Measurements from ENCODE around the gene CUL5. TPM values are rescaled to one million over a fixed set of nuclear protein-coding genes. Genes with fewer than 3 reads are reported as not detected.
"Not testable (repeated sequence)": the region's sequence is repeated elsewhere in the genome, so short reads cannot be mapped to it uniquely, and the experiment has no call there.

The CUL5 gene
- total RNA-seq, 1 donor from 2014 or later: 6.0 TPM

DNA sequence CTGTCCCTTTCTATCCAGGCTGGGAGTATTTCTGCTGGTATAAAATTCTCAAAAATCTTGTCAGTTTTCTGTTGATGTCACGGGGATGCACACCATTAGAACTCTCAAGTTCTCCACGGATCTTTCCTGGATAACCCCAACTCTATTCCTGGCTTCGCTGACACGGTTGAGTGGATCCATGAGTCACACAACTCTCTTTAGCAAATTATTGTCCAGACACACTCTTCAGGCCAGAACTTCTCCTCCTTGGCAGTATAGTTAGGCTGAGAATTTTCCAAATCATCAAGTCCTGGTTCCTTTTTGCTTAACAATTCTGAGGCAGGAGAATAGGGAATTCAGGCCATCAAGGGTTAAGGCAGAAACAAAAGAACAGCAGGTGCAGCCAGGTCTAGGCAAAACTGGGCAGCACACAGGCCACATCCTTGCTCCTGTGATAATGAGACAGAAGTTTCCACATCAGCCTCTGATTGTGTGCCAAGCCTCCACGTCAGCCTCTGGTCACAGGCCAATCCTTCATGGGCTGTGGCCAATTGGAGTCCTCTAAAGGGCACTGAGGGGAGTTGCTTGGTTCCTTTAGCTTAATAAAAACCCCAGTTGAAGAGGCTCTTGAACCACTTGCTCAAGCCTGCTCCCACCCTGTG is 106.9 kb downstream of the CUL5 start:
- Histone ChIP-seq H3K36me3 (no peaks in the 10 kb centered on the region), H3K27ac (peak overlapping the region; percentile 89 to 96), H3K4me1 (peaks cover 0 to 3% of the 10 kb centered on the region in 2 donors), H3K27me3 (no peaks in the 10 kb centered on the region), H3K4me3 (no peak overlapping the region), H3K9me3 (no peaks in the 10 kb centered on the region)
- TF ChIP-seq, protein P1, sequence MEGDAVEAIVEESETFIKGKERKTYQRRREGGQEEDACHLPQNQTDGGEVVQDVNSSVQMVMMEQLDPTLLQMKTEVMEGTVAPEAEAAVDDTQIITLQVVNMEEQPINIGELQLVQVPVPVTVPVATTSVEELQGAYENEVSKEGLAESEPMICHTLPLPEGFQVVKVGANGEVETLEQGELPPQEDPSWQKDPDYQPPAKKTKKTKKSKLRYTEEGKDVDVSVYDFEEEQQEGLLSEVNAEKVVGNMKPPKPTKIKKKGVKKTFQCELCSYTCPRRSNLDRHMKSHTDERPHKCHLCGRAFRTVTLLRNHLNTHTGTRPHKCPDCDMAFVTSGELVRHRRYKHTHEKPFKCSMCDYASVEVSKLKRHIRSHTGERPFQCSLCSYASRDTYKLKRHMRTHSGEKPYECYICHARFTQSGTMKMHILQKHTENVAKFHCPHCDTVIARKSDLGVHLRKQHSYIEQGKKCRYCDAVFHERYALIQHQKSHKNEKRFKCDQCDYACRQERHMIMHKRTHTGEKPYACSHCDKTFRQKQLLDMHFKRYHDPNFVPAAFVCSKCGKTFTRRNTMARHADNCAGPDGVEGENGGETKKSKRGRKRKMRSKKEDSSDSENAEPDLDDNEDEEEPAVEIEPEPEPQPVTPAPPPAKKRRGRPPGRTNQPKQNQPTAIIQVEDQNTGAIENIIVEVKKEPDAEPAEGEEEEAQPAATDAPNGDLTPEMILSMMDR (IDR thresholded peaks at IDR 0.05): no peak
- intact Hi-C loops (cut with DNase I): no loop called here
- DNase-seq (ENCODE audit: low spot score in 2 of 2): peak; percentile 72 to 95

GRCh38 chr11:108117746-108118371 is 109.2 kb downstream of the CUL5 start:
- Histone ChIP-seq H3K4me1 (peaks cover 0 to 13% of the 10 kb centered on the region in 2 donors), H3K36me3 (no peaks in the 10 kb centered on the region), H3K27ac (no peak overlapping the region), H3K27me3 (no peaks in the 10 kb centered on the region), H3K9me3 (no peaks in the 10 kb centered on the region), H3K4me3 (no peak overlapping the region)
- intact Hi-C loops (cut with DNase I): no loop called here
- no peak for DNase-seq (ENCODE audit: low spot score in 2 of 2)
- TF ChIP-seq, protein P1 (IDR thresholded peaks at IDR 0.05): peak; percentile 9 to 53 (median 32)

DNA sequence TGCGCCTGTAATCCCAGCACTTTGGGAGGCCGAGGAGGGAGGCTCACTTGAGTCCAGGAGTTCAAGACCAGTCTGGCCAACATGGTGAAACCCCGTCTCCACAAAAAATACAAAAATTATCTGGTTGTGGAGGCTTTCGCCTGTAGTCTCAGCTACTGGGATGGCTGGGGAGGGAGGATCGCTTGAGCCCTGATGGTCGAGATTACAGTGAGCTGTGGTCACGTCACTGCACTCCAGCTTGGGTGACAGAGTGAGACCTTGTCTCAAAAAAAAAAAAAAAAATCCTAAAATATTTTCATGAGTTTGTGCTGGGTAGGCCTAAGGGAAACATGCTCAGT is 112.2 kb downstream of the CUL5 start:
- intact Hi-C loops (cut with DNase I): loop anchor here (1.0 to 10.0 kb wide), 7 partner anchors 101 to 1971 kb away; partner anchors contain the start of genes C11orf65, CUL5, CWF19L2 and NPAT
- DNase-seq (ENCODE audit: low spot score in 2 of 2): peak in 1 of 2 donors; percentile 67
- H3K36me3 ChIP-seq, H3K9me3 ChIP-seq, H3K27me3 ChIP-seq: not testable (repeated sequence)
- Histone ChIP-seq H3K4me1 (peaks cover 0 to 20% of the 10 kb centered on the region in 2 donors), H3K27ac (peak overlapping the region; percentile 96 to 97), H3K4me3 (peak overlapping the region; percentile 84 to 92)

DNA sequence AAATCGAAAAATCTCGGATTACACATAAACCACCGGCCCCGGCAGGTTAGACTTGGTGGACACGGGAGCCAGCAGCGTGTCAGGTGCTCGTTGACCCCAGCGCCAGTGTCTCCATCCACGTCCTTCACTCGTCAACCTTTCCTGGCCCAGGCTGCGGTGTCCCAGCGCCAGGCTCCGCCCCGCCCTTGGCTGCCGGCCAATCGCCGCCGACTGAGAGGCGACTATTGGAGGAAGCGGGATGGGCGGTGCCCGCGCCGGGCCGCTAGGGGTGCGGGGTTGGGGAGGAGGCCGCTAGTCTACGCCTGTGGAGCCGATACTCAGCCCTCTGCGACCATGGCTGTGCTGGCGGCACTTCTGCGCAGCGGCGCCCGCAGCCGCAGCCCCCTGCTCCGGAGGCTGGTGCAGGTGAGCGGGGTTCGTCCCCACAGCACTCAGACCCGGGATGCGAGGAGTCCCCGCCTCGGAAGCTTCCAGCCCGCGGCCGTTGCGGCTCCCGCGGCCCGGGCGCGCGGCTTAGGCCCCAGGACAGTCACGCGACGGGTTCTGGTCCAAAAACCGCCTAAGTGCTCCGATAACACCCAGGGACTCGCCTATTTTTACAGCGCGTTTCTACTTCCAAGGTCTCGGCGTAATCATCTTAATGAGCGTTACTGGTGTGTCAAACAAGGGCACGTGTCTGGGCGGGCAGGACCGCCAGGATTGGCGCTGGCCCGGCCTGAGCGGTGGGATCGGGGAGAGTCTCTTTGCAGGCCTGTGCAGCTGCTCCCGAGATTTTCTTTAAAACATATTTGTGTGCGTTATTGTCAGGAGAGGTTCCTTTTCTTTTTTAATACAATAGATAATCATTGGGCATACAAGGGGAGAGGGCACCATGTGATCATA is 112.8 kb downstream of the CUL5 start, which contains the start of gene ACAT1:
Gene ACAT1 (plus strand): TSS at position 294 of the 882 bp plus-strand sequence. CDS start 40 bp downstream, at position 334.
- Histone ChIP-seq H3K9me3 (no peaks in the 10 kb centered on the region), H3K4me1 (peaks cover 0 to 20% of the 10 kb centered on the region in 2 donors), H3K27me3 (no peaks in the 10 kb centered on the region), H3K27ac (peak within 1 kb of the TSS; percentile 96 to 97), H3K36me3 (no peaks in the 10 kb centered on the region), H3K4me3 (peak within 1 kb of the TSS; percentile 84 to 92)
- intact Hi-C loops (cut with DNase I): loop anchor here (1.0 to 10.0 kb wide), 7 partner anchors 101 to 1971 kb away; partner anchors contain the start of genes C11orf65, CUL5, CWF19L2 and NPAT
- DNase-seq (ENCODE audit: low spot score in 2 of 2): peak; percentile 96 to 99
- TF ChIP-seq, protein P1 (IDR thresholded peaks at IDR 0.05): peak in 2 of 3 experiments; percentile 9 to 39

DNA sequence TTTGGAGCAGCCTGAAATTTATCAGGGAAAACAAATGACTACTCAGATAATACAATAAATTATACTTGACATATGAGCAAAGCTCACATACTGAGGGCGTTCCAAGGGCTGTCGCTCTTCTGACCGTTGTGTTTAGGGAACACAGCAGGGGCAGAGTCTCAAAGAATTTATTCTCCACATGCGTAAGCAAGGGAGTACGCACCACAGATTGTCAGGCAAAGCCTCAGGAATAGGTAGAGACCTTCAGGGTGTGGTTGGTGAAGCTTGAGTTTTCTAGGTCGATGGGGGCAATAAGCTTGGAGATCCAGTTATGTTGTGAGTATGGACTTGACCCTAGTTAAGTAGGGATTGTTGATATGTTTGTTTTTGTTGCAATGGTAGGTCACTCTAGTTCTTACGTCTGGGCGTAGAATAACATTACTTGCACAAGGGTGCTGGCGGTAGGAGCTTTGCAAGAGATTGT is 113.5 kb downstream of the CUL5 start:
- Histone ChIP-seq H3K36me3 (no peaks in the 10 kb centered on the region), H3K9me3 (no peaks in the 10 kb centered on the region), H3K4me3 (peak overlapping the region; percentile 84 to 92), H3K27me3 (no peaks in the 10 kb centered on the region), H3K4me1 (peaks cover 0 to 20% of the 10 kb centered on the region in 2 donors), H3K27ac (peak overlapping the region; percentile 96 to 97)
- intact Hi-C loops (cut with DNase I): loop anchor here (5.0 to 10.0 kb wide), 5 partner anchors 345 to 1970 kb away; partner anchors contain the start of genes C11orf65, CWF19L2, POGLUT3 and ZC3H12C
- TF ChIP-seq, protein P1 (IDR thresholded peaks at IDR 0.05): no peak
- DNase-seq (ENCODE audit: low spot score in 2 of 2): no peak

Measured in ascending aorta (tissue), 2 donors.